ENCODE results near the gene WDR89.
A peak's percentile ranks its signal among the peaks of the same experiment; 100 is the strongest.
"Not testable (repeated sequence)": the region's sequence is repeated elsewhere in the genome, so short reads cannot be mapped to it uniquely, and the experiment has no call there.

Gene WDR89

GRCh38 chr14:63654936-63655335 is 13.3 kb upstream of the WDR89 start:
- DNase-seq, result no peak

DNA sequence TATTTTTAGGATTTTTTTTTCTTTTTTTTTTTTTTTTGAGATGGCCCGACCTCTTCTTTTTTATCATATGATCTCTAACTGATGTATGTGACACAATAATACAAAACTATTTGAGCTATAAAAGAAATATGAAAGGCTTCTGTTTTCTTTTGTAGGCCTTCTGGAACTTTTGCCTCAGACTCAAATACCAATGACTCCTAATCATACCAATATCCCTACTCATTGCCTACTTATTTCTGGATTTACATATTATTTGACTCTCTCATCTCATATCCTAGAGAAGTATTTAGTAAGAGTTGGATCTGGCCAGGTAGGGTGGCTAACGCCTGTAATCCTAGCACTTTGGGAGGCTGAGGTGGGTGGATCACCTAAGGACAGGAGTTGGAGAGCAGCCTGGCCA is 12.7 kb upstream of the WDR89 start:
- no peak for DNase-seq

- DNase-seq, result no peak
These were observed 10.7 kb upstream of the WDR89 start for GRCh38 chr14:63652406-63652805.

- DNase-seq, result peak in 30 of 58 donors; percentile 1 to 73 (median 17)
These were observed 8.7 kb upstream of the WDR89 start for GRCh38 chr14:63650256-63650952.

DNA sequence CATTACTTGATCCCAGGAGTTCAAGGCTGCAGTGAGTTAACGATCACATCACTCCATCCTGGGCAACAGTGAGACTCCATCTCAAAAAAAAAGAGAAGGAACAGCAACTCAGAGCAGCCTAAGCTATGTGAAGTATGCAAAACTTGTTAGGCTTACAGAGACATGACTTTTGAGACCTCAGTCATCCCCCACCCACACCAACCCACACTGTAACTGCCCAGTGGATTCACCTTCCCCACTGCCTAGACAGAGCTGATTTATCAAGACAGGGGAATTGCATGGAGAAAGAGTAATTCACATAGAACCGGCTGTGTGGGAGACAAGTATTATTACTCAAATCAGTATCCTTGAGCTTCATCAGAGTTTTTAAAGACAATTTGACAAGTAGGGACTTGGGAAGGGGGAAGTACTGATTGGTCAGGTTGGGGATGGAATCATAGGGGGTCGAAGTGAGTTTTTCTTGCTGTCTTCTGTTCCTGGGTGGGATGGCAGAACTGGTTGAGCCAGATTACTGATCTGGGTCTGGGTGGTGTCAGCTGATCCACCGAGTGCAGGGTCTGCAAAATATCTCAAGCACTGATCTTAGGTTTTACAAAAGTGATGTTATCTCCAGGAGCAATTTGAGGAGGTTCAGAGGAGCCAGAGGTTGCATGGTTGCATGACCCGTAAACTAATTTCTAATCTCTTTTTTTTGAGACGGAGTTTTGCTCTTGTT is 6.2 kb upstream of the WDR89 start:
- DNase-seq, result no peak

DNA sequence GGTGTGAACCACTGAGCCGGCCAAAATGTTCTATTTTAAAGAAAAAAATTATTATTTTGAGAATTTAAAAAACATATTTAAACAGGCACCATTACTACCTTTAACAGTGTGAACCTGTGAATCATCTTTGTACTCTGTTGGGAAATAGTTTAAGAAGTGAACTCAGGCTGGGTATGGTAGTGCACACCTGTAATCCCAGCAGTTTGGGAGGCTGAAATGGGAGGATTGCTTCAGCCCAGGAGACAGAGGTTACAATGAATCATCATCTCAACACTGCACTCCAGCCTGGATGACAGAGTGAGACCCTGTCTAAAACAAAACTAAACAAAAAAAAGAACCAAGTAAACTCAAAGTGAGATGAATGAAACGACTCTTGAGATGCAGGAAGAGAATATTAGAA is 3.1 kb upstream of the WDR89 start:
- DNase-seq, result no peak

GRCh38 chr14:63642656-63643382 is 1.1 kb upstream of the WDR89 start:
- no peak for DNase-seq

GRCh38 chr14:63642229-63642611 is 549 bp upstream of the WDR89 start:
- DNase-seq, result peak in 55 of 58 donors; percentile 45 to 97 (median 90)

DNA sequence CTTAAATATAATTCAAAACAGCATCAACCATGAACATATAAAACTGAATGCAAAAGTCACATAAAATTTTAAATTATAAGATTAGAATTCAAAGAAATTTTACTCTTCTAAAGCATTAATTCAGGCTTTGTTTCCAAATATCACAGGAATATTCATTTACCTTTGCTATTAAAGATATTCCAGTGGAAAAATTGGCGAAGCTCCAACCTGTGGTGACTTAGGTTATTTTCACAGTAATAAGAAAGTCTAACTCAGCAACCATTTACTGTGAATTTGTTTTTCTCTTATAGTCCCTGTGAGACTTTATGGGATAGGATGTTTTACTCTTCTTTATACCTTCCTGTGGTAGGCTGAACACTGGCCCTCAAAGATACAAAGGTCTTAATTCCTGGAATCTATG is 3.2 kb downstream of the WDR89 start:
- DNase-seq, result no peak

- not testable (repeated sequence) for DNase-seq
These were observed 5.5 kb downstream of the WDR89 start for GRCh38 chr14:63636094-63636635.

DNA sequence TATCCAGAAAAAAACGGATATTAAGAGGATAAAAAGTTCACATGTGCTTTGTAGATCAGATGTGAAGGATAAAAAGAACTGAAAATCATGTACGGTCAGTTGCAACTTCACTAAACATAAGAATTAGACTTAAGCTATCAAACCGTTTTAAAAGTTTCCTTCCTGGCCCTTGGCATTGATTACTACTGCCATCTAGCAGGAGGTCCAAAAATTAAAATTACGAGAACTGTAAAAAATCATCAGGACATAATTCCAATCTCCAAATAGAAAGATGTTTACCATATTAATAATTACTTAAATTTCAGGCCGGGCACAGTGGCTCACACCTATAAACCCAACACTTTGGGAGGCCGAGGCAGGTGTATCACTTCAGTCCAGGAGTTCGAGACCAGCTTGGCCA is 7.9 kb downstream of the WDR89 start:
- DNase-seq, result no peak

- no peak for DNase-seq
These were observed 8.6 kb downstream of the WDR89 start for GRCh38 chr14:63632932-63633514.

DNA sequence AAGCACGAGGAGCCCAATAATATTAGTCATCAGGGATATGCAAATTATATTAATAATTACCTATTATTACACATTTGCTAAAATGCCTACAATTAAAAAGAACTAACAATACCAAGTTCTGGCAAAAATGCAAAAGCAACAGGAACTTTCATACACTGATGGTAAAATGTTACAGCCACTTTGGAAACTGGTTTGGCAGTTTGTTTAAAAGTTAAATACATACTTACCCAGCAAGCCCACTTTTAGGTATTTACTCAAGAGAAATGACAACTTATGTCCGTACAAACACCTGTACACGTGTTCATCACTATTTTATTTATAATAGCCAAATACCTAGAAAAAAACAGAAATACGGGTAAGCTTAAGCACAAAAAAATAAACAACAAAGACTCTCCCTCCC is 17.0 kb downstream of the WDR89 start:
- no peak for DNase-seq

GRCh38 chr14:63624203-63624602 is 17.5 kb downstream of the WDR89 start:
- DNase-seq, result no peak

GRCh38 chr14:63621975-63622374 is 19.7 kb downstream of the WDR89 start:
- not testable (repeated sequence) for DNase-seq

DNA sequence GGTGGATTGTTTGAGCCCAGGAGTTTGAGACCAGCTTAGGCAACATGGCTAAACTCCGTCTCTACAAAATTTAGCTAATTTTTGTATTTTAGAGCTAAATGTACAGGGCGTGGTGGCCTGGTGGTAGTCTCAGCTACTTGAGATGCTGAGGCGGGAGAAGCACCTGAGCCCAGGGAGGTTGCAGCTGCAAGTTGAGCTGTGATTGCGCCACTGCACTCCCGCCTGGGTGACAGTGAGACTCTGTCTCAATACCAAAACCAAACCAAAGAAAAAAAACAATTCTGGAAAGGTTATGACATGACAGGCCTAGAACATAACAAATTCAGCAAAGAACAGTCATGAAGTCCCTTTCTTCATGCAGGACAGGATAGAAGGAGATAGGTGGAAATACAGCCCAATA is 25.7 kb downstream of the WDR89 start:
- no peak for DNase-seq

DNA sequence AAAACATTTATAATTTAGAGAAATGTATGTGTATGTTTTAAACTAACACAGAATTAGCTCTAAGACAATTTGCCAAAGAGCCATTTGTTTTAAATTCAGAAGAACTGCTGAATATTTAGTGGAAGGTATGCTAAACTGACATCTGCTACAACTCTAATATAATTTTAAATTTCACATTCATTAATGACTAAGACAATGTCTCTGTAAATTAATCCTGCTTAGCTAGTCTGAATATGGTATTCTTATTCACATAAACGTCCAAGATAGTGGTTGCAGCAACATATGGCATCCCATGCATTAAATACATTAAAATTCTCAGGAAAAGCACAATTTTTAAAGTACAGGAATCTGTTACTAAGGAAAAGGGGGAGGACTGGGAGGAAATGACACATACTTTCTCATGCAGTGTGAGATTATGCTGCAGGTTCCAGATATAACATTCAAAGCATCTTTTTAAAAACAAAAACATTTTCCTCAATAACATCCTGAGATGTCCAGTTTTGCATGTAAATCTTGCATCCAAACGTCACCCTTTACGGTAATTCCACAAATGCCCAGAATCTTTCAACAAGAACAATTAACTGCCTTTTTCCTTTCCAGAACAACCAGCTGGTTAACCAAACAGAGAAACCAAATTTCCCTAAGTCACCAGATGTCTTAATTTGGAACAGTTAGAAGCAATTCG is 26.9 kb downstream of the WDR89 start:
- DNase-seq, result peak in 2 of 58 donors; percentile 7 to 12

- DNase-seq, result no peak
These were observed 30.6 kb downstream of the WDR89 start for GRCh38 chr14:63611078-63611477.

DNA sequence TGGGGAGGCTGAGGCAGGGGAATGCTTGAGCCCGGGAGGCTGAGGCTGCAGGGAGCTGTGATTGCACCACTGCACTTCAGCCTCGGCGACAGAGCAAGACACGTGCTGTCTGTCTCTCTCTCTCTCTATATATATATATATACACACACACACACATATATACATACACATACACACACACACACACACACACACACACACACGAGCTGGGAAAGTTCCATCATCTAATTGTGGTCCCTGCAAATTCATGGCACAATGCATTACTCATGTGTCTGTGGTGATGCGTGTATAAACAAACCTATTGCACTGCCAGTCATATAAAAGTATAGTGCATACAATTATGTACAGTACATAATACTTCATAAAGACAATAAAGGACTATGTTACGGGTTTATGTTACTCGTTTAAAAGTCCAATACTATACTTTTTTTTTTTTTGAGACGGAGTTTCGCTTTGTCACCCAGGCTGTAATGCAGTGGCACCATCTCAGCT is 36.6 kb downstream of the WDR89 start:
- DNase-seq, result no peak

DNA sequence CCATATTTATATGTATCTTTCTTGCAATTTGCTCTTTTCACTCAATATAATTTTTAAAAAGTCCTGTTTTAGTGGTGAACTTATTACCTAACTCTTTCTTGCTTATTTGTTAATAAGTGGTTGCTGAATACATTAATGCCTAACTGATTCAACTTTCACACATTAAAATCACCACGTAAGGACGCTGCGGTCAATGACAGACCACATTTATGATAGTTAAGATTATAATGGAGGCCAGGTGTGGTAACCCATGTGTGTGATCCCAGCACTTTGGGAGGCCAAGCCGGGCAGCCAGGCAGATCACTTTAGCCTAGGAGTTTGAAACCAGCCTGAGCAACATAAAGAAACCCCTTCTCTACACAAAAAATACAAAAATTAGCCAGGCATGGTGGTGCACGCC is 37.0 kb downstream of the WDR89 start:
- DNase-seq, result no peak

GRCh38 chr14:63603749-63604277 is 37.9 kb downstream of the WDR89 start:
- DNase-seq, result no peak

Measured in anterior cingulate cortex (tissue), 58 donors.